HUES48 (cell line): ENCODE measurements around the gene TNIK.

ENCODE experiments used
- H3K27ac ChIP-seq: one replicate; pipeline ENCODE4 v1.7.0; 2013; ENCODE audit warnings: low read depth, low read length, inconsistent platforms
- H3K27me3 ChIP-seq: 2 replicates; pipeline ENCODE4 v1.6.1; 2013; ENCODE audit warnings: mild to moderate bottlenecking, low read length; ENCODE audit not compliant: control insufficient read depth, insufficient read depth
- H3K36me3 ChIP-seq: 2 replicates; pipeline ENCODE4 v1.6.1; 2013; ENCODE audit warnings: low read length; ENCODE audit not compliant: control insufficient read depth, insufficient read depth
- H3K4me1 ChIP-seq: 2 replicates; pipeline ENCODE4 v1.6.1; 2013; ENCODE audit warnings: mild to moderate bottlenecking, low read length; ENCODE audit not compliant: control insufficient read depth, insufficient read depth
- H3K4me3 ChIP-seq: 2 replicates; pipeline ENCODE4 v1.5.1; 2013; ENCODE audit warnings: mild to moderate bottlenecking, low read depth, low read length
- H3K9ac ChIP-seq: 2 replicates; pipeline ENCODE4 v1.6.1; 2013; ENCODE audit warnings: mild to moderate bottlenecking, low read depth, low read length, moderate library complexity
- H3K9me3 ChIP-seq: 2 replicates; pipeline ENCODE4 v1.6.1; 2013; ENCODE audit warnings: low read length; ENCODE audit not compliant: control insufficient read depth, insufficient read depth

TNIK gene

DNA sequence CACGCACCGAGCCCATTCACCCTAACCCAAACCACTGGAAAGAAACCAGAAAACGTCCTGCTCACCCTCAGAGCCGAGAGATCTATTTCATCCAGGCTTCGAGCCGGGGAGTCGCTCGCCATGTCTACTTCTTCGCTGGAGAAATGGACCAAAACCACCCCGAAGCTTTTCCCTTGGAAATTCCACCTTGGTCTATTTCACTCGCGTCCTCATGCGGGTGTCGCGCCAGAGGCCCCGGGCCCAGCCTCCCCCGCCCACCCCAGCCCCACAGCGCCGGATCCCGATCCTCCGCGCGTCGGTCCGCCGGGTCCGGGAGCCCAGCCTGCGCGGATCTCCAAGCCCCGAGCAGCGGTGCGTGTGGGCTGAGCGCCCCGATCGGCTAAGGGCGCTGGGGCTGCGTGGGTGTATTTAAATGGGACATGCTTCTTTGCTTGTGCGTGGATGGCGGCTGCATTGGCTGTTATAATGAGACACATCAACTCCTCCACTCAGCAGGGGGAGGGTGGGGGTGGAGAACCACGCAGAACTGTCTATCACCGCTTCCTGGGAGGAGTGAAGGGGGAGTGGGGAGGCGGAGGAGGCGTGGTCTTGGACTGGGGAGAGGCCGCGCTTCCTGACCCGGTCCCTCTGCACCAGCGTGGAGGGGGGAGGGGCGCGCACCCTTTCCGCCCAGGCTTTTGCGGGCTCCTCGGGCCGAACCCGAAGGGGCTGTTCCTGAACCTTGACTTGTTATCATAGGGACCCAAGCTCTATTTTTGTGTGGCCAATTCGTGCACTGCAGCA is at the start of gene TNIK:
TSS of gene TNIK (minus strand) at position 464 of the 783 bp plus-strand sequence. CDS start at position 122, 342 bp downstream.
- Histone ChIP-seq H3K27ac (peak within 1 kb of the TSS; percentile 73), H3K9ac (peak within 1 kb of the TSS; percentile 81), H3K36me3 (no peaks in the 10 kb centered on the region), H3K4me3 (peak within 1 kb of the TSS; percentile 93), H3K4me1 (peaks cover 40% of the 10 kb centered on the region), H3K27me3 (peaks cover 37% of the 10 kb centered on the region), H3K9me3 (no peaks in the 10 kb centered on the region)

DNA sequence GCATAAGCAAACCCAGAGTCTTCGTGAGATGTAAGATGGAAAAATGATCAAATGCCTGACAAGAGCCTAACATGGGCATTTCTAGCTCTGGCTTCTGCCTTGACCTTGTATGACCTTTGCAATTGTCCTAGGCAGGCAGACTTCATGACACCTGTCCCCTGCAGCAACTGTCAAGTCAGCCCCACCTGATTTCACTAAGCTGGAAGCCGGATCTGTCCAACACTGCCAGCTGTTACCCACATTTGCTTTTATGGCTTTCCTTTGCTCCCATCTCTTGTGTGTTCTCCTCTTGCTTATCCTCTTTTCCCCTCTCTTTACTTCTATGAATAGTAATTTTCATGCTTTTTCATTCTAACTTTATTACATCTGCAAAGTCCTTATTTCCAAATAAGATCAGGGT is 48.5 kb upstream of the TNIK start:
- Histone ChIP-seq H3K36me3 (no peaks in the 10 kb centered on the region), H3K4me3 (no peak overlapping the region), H3K27ac (no peak overlapping the region)

DNA sequence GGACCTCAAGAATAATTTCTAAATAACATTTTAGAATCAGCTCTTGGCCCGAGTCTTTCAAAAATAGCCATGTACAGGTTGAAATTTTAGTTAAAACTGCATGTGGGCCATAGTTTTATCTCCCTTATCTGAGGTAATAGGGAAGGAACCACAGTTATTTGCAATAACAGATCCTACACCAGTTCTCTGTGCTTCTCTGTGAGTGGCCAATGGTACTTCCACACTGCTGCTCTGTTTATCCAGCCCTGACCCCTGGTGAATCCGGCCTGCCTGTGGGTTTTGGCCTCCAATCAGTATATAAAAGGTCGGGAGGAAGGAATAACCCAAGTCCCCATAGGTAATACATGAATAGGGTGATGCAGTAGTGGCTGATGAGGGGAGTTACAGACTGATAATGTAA is 48.0 kb upstream of the TNIK start:
- no peaks in the 10 kb centered on the region for H3K27me3 ChIP-seq
- no peak overlapping the region for H3K4me3 ChIP-seq
- no peaks in the 10 kb centered on the region for H3K36me3 ChIP-seq
- H3K9me3 ChIP-seq: no peaks in the 10 kb centered on the region
- no peak overlapping the region for H3K9ac ChIP-seq
- no peaks in the 10 kb centered on the region for H3K4me1 ChIP-seq
- no peak overlapping the region for H3K27ac ChIP-seq

More for the DNA sequence above, 48.5 kb upstream of the TNIK start:
- H3K9ac ChIP-seq: no peak overlapping the region
- H3K27me3 ChIP-seq: no peaks in the 10 kb centered on the region
- no peaks in the 10 kb centered on the region for H3K4me1 ChIP-seq
- no peaks in the 10 kb centered on the region for H3K9me3 ChIP-seq

DNA sequence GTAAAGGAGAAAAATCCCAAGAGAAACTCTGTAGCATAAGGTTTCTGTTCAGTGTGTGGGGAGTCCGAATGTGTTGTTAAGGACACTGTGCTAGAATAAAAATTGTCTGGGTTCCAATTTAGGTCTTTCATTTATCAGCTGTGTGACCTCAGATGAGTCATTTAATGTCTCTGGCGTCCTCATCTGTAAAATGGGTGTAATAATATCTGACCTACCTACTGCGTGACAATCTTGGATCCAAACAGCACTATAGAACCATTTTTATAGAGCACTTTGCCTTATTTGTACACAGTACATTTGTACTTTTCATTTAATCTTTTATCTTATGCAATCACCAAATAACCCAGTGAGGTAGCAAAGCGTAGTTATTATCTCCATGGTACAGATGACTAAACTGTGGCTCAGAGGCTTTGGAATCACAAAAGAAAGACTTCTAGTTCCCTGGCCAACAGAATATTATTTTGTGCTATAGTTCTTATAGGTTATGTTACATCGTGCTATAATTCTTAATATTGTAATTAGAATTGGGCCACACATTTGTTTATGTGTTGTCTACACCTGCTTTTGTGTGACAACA is 46.6 kb upstream of the TNIK start:
- Histone ChIP-seq H3K27ac (no peak overlapping the region), H3K4me1 (no peaks in the 10 kb centered on the region), H3K4me3 (no peak overlapping the region)

DNA sequence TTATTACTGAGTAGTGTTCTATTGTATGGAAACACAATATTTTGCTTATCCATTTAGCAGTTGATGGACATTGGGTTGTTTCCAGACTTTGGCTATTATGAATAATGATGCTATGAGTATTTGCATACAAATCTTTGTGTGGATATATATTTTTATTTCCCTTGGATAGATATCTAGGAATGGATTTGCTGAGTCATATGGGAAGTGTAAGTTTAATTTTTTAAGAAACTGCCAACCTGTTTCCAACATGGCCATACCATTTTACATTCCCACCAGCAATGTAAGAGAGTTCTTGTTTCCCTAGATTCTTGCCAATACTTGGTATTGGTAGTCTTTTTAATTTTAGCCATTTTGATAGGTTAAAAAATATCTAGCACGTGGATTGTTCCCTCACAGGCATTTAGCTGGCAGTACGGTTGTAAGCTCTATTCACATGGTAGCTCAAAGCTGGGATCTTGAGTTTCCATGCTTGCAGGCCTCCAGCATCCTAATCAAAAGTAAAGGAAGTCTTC is 45.7 kb upstream of the TNIK start:
- no peak overlapping the region for H3K27ac ChIP-seq
- H3K4me1 ChIP-seq: no peaks in the 10 kb centered on the region
- no peaks in the 10 kb centered on the region for H3K27me3 ChIP-seq
- H3K4me3 ChIP-seq: no peak overlapping the region
- H3K9ac ChIP-seq: no peak overlapping the region
- no peaks in the 10 kb centered on the region for H3K36me3 ChIP-seq
- H3K9me3 ChIP-seq: no peaks in the 10 kb centered on the region

More for the DNA sequence above, 46.6 kb upstream of the TNIK start:
- no peaks in the 10 kb centered on the region for H3K27me3 ChIP-seq
- no peak overlapping the region for H3K9ac ChIP-seq
- no peaks in the 10 kb centered on the region for H3K9me3 ChIP-seq
- no peaks in the 10 kb centered on the region for H3K36me3 ChIP-seq

DNA sequence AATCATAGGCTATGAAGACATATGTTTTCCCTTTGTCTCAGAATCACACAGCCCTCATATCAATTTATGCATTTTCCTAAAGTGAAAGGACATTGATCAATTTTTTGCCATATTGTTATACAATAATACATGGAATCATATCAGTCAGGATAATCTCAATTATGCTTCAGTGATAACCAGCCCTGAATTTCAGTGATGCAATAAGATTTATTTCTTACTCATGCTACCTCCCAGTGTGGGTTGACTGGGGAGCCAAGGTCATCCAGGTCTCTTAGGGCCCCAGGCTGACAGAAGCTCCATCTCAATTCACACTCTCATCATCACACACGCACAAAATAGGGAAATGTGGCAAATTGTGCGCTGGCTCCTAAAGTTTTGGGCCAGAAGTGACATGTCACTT is 44.2 kb upstream of the TNIK start:
- H3K4me1 ChIP-seq: no peaks in the 10 kb centered on the region
- H3K4me3 ChIP-seq: no peak overlapping the region
- no peaks in the 10 kb centered on the region for H3K9me3 ChIP-seq
- no peaks in the 10 kb centered on the region for H3K27me3 ChIP-seq
- H3K9ac ChIP-seq: no peak overlapping the region
- H3K36me3 ChIP-seq: no peaks in the 10 kb centered on the region
- H3K27ac ChIP-seq: no peak overlapping the region

DNA sequence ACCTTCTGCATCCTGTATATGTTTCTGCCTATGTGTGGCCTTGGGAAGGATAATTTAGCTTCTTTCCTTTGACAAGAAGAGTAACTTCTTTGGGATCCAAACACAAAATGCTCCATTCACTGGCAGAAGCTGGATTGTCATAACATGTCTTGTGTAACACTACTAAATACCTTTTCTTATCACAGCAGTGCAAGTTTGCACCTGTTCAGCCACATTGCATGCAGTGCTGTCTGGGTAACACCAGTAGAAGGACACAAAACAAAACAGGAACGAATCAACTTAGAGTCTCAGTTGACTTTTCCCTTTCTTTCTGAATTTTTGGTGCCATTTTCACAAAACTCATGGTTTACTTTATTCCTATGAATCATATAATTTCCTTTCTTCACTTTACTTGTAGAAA is 43.6 kb upstream of the TNIK start:
- H3K4me3 ChIP-seq: no peak overlapping the region
- H3K27ac ChIP-seq: no peak overlapping the region
- H3K27me3 ChIP-seq: no peaks in the 10 kb centered on the region
- 0 out of 2 replicates have a peak, but pooled peaks cover 1% of the 10 kb centered on the region for H3K4me1 ChIP-seq
- H3K9ac ChIP-seq: no peak overlapping the region
- no peaks in the 10 kb centered on the region for H3K36me3 ChIP-seq
- H3K9me3 ChIP-seq: no peaks in the 10 kb centered on the region

DNA sequence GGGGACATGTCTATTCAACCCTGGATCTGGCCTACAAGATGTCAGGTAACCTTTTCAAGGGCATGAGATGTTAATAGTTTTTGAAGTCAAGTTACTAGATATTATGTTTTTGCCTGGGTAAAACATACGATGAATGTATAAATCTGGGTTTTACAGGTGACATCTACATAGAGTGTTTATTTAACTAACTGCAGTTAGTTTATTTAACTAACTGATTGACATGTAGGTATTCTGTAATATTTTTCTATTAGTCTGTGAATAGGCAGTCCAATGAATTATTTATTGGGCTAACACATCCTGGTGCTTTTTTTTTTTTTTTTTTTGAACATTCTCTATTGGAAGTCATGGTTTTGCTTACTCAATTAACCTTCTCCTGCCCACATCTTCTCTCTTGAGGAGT is 38.7 kb upstream of the TNIK start:
- Histone ChIP-seq H3K27me3 (no peaks in the 10 kb centered on the region), H3K4me3 (no peak overlapping the region), H3K4me1 (peaks cover 9% of the 10 kb centered on the region; the same call in 1 of the 2 replicates), H3K9me3 (no peaks in the 10 kb centered on the region), H3K27ac (no peak overlapping the region), H3K9ac (no peak overlapping the region), H3K36me3 (no peaks in the 10 kb centered on the region)

DNA sequence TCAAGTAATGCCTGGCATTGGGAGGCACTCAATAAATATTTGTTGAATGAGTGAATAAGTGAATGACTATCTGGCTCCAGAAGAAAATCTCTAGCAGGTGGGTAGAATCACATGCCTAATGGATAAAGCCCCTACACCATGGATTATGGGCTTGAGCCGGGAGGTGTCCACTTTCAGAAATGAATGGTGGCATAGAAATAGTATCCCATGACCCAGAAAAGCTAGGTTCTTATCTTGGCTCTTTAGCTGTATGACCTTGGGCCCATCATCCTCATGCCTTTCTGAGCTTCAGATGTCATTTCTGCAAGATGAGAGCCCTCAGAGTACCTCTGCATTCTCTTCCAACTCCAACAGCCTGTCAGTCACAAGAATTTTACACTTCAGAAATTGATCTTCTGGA is 37.3 kb upstream of the TNIK start:
- Histone ChIP-seq H3K9me3 (no peaks in the 10 kb centered on the region), H3K27ac (no peak overlapping the region), H3K4me3 (no peak overlapping the region), H3K27me3 (no peaks in the 10 kb centered on the region), H3K4me1 (peaks cover 9% of the 10 kb centered on the region; the same call in 1 of the 2 replicates), H3K36me3 (no peaks in the 10 kb centered on the region), H3K9ac (no peak overlapping the region)

DNA sequence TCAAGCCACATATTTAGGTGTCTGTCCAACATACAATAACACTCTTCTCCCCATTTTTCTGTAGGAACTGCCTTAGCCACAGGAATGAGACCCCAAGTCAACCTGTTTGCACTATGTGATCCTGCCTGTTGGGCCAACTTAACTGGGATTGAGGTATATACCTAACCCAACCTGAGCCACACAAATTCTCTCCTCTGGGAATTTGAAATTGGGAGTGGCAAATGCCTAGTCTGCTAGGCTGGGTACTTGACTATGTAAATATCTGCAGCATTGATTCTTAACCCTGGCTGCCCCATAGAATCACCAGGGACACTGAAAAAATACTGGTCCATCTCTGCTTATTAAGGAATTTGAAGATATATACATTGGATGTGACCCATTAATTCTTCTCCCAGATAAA is 35.2 kb upstream of the TNIK start:
- no peaks in the 10 kb centered on the region for H3K36me3 ChIP-seq
- no peak overlapping the region for H3K27ac ChIP-seq
- no peak overlapping the region for H3K9ac ChIP-seq
- peaks cover 9% of the 10 kb centered on the region; the same call in 1 of the 2 replicates for H3K4me1 ChIP-seq
- no peak overlapping the region for H3K4me3 ChIP-seq
- H3K27me3 ChIP-seq: no peaks in the 10 kb centered on the region
- no peaks in the 10 kb centered on the region for H3K9me3 ChIP-seq

DNA sequence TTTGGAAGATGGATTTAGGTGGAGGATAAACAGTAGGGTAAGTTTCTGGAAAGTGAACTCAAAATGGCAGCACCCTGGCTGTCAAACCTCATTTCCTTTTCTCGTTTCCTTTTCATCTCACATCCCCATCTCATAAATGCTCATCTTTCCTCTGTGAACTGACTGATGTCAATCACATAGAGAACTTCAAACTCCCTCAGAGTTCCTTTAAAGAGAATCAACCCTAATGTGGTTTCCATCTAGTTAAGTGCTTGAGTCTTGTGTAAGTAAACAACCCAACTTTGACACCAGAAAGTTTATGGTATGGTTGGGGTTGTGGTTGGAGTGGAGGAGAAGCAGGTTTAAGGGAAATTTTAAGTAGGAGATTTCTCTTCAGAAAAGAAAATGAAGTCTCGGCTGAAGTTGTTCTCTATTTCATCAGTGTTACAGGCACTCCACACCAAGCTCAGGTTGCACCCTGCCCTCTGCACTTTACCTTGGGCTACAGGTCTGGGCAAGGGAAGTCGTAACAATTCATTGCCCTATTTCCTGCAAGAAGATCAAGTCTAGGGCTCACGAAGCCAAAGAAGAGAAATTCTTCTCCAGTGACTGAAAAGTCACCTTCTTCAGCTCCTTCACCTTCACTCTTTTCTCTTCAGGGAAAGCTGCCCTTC is 34.4 kb upstream of the TNIK start:
- Histone ChIP-seq H3K36me3 (no peaks in the 10 kb centered on the region), H3K9me3 (no peaks in the 10 kb centered on the region), H3K4me3 (no peak overlapping the region), H3K4me1 (peaks cover 9% of the 10 kb centered on the region; the same call in 1 of the 2 replicates), H3K27me3 (no peaks in the 10 kb centered on the region), H3K9ac (no peak overlapping the region), H3K27ac (no peak overlapping the region)
